Measurements from ENCODE around the gene HOXA7.

The HOXA7 gene

DNA sequence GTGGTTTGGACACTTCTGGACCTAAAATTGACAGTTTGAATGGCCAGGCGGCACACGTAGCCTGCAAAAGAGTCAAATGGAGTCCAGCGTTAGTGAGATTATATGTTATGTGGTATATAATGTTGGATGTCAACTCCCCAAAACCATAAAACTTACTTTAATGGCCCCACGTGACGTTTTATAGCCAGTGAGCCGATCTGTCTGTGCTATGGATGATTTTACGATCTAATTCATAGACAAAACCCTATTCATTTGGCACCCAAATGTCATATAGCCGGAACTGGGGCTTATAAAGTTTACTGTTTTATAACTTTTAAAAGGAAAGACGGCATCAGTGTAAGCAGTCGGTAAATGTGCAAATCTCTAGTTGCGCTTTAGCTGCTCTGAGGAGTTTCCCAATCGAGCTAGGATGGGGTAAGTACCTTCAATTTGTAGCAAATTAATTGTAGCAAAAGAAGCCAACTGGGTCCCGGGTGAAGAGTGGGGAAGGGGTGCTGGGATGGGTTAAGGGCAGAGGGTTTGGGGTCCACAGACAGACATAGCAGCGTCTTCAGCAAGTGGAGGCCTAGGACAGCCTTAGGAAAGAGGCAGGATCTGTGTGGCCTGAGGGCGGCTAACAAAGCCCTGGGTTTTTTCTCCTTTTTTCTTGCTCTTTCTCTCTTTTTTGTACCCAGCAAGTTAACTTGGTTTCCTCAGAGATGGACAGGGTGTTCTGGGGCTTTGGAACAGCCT, 16.2 kb downstream of the HOXA7 start (continued):
- TF ChIP-seq FEZF1 (tag by site-specific recombination; IDR thresholded peaks at IDR 0.05) (peak; percentile 99), ZNF112 (tag by site-specific recombination; IDR thresholded peaks at IDR 0.05) (no peak), ZEB2 (tag by site-specific recombination; IDR thresholded peaks at IDR 0.05) (0 out of 2 replicates have a peak, but pooled peaks have one; percentile 40), RBAK (tag by site-specific recombination; IDR thresholded peaks at IDR 0.05) (no peak), SP7 (tag by site-specific recombination; IDR thresholded peaks at IDR 0.05) (peak; percentile 96)
- TF ChIP-seq, protein P1, sequence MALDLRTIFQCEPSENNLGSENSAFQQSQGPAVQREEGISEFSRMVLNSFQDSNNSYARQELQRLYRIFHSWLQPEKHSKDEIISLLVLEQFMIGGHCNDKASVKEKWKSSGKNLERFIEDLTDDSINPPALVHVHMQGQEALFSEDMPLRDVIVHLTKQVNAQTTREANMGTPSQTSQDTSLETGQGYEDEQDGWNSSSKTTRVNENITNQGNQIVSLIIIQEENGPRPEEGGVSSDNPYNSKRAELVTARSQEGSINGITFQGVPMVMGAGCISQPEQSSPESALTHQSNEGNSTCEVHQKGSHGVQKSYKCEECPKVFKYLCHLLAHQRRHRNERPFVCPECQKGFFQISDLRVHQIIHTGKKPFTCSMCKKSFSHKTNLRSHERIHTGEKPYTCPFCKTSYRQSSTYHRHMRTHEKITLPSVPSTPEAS (tag by site-specific recombination; IDR thresholded peaks at IDR 0.05): 0 out of 2 replicates have a peak, but pooled peaks have one; percentile 13
- TF ChIP-seq, protein P2, sequence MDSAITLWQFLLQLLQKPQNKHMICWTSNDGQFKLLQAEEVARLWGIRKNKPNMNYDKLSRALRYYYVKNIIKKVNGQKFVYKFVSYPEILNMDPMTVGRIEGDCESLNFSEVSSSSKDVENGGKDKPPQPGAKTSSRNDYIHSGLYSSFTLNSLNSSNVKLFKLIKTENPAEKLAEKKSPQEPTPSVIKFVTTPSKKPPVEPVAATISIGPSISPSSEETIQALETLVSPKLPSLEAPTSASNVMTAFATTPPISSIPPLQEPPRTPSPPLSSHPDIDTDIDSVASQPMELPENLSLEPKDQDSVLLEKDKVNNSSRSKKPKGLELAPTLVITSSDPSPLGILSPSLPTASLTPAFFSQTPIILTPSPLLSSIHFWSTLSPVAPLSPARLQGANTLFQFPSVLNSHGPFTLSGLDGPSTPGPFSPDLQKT (IDR thresholded peaks at IDR 0.05; ENCODE audit: borderline replicate concordance, low read depth, low read length): no peak

DNA sequence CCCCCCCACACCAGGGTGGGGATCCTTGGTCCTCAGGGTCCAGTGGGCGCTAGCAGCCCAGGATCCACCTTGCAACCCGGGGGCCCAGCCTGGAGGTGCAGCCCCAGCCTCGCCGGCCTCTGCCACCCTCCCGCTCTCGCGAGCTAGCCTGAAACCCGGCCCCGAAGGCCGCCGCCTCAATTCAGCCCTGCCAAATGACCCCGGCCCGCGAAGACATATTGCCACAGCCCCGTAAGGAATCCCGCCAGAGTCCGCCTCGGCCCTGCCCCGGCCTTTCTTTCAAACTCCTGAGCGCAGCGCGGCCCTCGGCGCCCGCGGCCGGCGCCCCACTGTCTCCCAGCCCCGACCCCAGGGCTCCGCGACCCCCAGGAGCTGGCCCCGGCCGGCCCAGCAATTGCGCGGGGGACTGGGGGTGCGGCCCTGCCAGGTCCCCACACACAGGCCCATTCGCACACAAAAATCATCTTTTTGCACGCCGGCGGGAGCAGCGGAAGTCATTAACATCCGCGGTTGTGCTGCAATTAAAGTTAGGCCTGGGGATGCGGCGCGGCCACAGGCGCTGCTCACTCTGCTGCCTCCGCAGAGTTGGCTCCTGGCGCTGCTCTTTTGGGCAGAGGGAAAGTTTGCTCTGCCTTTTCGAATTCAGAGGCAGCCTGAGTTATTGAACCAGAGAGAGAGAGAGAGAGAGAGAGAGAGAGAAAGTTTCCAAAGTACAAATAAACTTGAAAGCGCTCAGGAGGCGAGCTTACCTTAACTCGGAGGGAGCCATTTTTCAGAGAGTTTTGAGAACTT, 16.9 kb downstream of the HOXA7 start:
- H3K9me3 ChIP-seq (ENCODE audit: control insufficient read depth, insufficient read depth, low read depth, low read length): no peaks in the 10 kb centered on the region
- peaks cover 38% of the 10 kb centered on the region for H3K4me1 ChIP-seq (ENCODE audit: control insufficient read depth, insufficient read depth, low read length)
- H3K36me3 ChIP-seq (ENCODE audit: control insufficient read depth in 2 of 2, insufficient read depth in 1 of 2, low read length in 2 of 2): peaks cover 0 to 40% of the 10 kb centered on the region in 2 experiments; a peak in 1 of 3 replicates
- ChIA-PET POLR2A (interaction anchor here (0.6 to 1.3 kb wide), 2 partner anchors 19 to 21 kb away, joined by 3 read pairs; no protein-coding TSS in a partner anchor), CTCF (interaction anchor here (1.2 to 2.5 kb wide), 3 partner anchors 9 to 289 kb away, joined by 3 to 12 read pairs (median 4); no protein-coding TSS in a partner anchor)
- peak overlapping the region; percentile 98 for H3K27ac ChIP-seq (ENCODE audit: extremely low read depth, low read depth, low read length)
- no peak overlapping the region for H3K4me3 ChIP-seq (ENCODE audit: low read depth, low read length)
- no peak for TF ChIP-seq ZNF223 (tag by site-specific recombination; IDR thresholded peaks at IDR 0.05)
- TF ChIP-seq ZNF157 (tag by site-specific recombination; IDR thresholded peaks at IDR 0.05): no peak
- TF ChIP-seq, protein P3, sequence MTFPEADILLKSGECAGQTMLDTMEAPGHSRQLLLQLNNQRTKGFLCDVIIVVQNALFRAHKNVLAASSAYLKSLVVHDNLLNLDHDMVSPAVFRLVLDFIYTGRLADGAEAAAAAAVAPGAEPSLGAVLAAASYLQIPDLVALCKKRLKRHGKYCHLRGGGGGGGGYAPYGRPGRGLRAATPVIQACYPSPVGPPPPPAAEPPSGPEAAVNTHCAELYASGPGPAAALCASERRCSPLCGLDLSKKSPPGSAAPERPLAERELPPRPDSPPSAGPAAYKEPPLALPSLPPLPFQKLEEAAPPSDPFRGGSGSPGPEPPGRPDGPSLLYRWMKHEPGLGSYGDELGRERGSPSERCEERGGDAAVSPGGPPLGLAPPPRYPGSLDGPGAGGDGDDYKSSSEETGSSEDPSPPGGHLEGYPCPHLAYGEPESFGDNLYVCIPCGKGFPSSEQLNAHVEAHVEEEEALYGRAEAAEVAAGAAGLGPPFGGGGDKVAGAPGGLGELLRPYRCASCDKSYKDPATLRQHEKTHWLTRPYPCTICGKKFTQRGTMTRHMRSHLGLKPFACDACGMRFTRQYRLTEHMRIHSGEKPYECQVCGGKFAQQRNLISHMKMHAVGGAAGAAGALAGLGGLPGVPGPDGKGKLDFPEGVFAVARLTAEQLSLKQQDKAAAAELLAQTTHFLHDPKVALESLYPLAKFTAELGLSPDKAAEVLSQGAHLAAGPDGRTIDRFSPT (tag by site-specific recombination; IDR thresholded peaks at IDR 0.05): 0 out of 2 replicates have a peak, but pooled peaks have one; percentile 12
- TF ChIP-seq ZNF558 (tag by site-specific recombination; IDR thresholded peaks at IDR 0.05): no peak
- TF ChIP-seq ZFP37 (tag by site-specific recombination; IDR thresholded peaks at IDR 0.05): 0 out of 2 replicates have a peak, but pooled peaks have one; percentile 13
- TF ChIP-seq ZBTB8A (tag by site-specific recombination; IDR thresholded peaks at IDR 0.05): peak; percentile 60
- TF ChIP-seq ZNF530 (tag by site-specific recombination; IDR thresholded peaks at IDR 0.05; ENCODE audit: low read depth): no peak
- TF ChIP-seq ZNF366 (tag by site-specific recombination; conservative IDR thresholded peaks at IDR 0.05): peak; percentile 66
- TF ChIP-seq GLIS2 (tag by site-specific recombination; IDR thresholded peaks at IDR 0.05): peak; percentile 70
- TF ChIP-seq ZNF335 (tag by site-specific recombination; conservative IDR thresholded peaks at IDR 0.05): peak; percentile 15; the same call in 1 of the 2 replicates
- TF ChIP-seq, protein P4, sequence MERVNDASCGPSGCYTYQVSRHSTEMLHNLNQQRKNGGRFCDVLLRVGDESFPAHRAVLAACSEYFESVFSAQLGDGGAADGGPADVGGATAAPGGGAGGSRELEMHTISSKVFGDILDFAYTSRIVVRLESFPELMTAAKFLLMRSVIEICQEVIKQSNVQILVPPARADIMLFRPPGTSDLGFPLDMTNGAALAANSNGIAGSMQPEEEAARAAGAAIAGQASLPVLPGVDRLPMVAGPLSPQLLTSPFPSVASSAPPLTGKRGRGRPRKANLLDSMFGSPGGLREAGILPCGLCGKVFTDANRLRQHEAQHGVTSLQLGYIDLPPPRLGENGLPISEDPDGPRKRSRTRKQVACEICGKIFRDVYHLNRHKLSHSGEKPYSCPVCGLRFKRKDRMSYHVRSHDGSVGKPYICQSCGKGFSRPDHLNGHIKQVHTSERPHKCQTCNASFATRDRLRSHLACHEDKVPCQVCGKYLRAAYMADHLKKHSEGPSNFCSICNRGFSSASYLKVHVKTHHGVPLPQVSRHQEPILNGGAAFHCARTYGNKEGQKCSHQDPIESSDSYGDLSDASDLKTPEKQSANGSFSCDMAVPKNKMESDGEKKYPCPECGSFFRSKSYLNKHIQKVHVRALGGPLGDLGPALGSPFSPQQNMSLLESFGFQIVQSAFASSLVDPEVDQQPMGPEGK (tag by site-specific recombination; IDR thresholded peaks at IDR 0.05): peak; percentile 89
- TF ChIP-seq, protein P5, sequence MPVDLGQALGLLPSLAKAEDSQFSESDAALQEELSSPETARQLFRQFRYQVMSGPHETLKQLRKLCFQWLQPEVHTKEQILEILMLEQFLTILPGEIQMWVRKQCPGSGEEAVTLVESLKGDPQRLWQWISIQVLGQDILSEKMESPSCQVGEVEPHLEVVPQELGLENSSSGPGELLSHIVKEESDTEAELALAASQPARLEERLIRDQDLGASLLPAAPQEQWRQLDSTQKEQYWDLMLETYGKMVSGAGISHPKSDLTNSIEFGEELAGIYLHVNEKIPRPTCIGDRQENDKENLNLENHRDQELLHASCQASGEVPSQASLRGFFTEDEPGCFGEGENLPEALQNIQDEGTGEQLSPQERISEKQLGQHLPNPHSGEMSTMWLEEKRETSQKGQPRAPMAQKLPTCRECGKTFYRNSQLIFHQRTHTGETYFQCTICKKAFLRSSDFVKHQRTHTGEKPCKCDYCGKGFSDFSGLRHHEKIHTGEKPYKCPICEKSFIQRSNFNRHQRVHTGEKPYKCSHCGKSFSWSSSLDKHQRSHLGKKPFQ (tag by site-specific recombination; IDR thresholded peaks at IDR 0.05): no peak
- TF ChIP-seq ZNF621 (tag by site-specific recombination; IDR thresholded peaks at IDR 0.05): no peak
- peak; percentile 10; the same call in 1 of the 2 replicates for TF ChIP-seq SP2 (tag by site-specific recombination; IDR thresholded peaks at IDR 0.05)
- TF ChIP-seq FEZF1 (tag by site-specific recombination; IDR thresholded peaks at IDR 0.05): peak; percentile 100
- TF ChIP-seq ZNF394 (tag by site-specific recombination; IDR thresholded peaks at IDR 0.05; ENCODE audit: borderline replicate concordance): 0 out of 2 replicates have a peak, but pooled peaks have one; percentile 36
- TF ChIP-seq, protein P6, sequence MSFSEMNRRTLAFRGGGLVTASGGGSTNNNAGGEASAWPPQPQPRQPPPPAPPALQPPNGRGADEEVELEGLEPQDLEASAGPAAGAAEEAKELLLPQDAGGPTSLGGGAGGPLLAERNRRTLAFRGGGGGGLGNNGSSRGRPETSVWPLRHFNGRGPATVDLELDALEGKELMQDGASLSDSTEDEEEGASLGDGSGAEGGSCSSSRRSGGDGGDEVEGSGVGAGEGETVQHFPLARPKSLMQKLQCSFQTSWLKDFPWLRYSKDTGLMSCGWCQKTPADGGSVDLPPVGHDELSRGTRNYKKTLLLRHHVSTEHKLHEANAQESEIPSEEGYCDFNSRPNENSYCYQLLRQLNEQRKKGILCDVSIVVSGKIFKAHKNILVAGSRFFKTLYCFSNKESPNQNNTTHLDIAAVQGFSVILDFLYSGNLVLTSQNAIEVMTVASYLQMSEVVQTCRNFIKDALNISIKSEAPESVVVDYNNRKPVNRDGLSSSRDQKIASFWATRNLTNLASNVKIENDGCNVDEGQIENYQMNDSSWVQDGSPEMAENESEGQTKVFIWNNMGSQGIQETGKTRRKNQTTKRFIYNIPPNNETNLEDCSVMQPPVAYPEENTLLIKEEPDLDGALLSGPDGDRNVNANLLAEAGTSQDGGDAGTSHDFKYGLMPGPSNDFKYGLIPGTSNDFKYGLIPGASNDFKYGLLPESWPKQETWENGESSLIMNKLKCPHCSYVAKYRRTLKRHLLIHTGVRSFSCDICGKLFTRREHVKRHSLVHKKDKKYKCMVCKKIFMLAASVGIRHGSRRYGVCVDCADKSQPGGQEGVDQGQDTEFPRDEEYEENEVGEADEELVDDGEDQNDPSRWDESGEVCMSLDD (tag by site-specific recombination; IDR thresholded peaks at IDR 0.05): peak; percentile 51; the same call in 1 of the 2 replicates
